GM12878 (cell line): ENCODE measurements around the gene PDE10A. TPM values are rescaled to one million over a fixed set of nuclear protein-coding genes. Genes with fewer than 3 reads are reported as not detected.

ENCODE experiments used
- ATAC-seq: fragments of 200-7000 bp; cut with Tn5 transposase; 3 replicates; pipeline ENCODE4 v1.9.1; 2020; ENCODE audit warnings: mild to moderate bottlenecking, moderate library complexity
- BruUV-seq: library from RNA; stranded (reverse); fragments of 400-500 nt; replicated peaks from 2 replicates; lab custom pipeline; 2021; lab: Mats Ljungman, UMichigan
- CTCF ChIA-PET: fragments of 300-600 bp; sonication (Branson Sonifier 250); formaldehyde crosslinking; extraction: SDS; loops from one replicate; lab custom pipeline; 2021; ENCODE audit warnings: inconsistent platforms; lab: Yijun Ruan, JAX
- POLR2A ChIA-PET: fragments of 350-600 bp; formaldehyde crosslinking; extraction: SDS; loops from one replicate; lab custom pipeline; 2021; ENCODE audit warnings: inconsistent platforms; lab: Charles Lee
- RAD21 ChIA-PET: fragments of 300-600 bp; sonication (Branson Sonifier 250); formaldehyde crosslinking; loops from one replicate; lab custom pipeline; 2023; ENCODE audit warnings: antibody characterized with exemption; ENCODE audit not compliant: unreplicated experiment; lab: Charles Lee
- SMC1A ChIA-PET: fragments of 300-600 bp; sonication (Branson Sonifier 250); formaldehyde crosslinking; loops from one replicate; lab custom pipeline; 2023; ENCODE audit not compliant: unreplicated experiment, uncharacterized antibody; lab: Charles Lee
- DNase-seq: peaks from one replicate; pipeline ENCODE4 v3.0.0-alpha.2; 2011; ENCODE audit warnings: low read depth, low spot score
- FAIRE-seq: peaks from 3 replicates; lab custom pipeline; 2011; peaks lifted over from hg19 to GRCh38; lab: Jason Lieb, UNC
- H2AFZ ChIP-seq: 2 replicates; pipeline ENCODE4 v1.6.0; 2011; ENCODE audit warnings: low read depth, low read length, control low read depth; ENCODE audit not compliant: control insufficient read depth
- H3K27ac ChIP-seq: 2 replicates; pipeline ENCODE4 v1.5.1; 2011; ENCODE audit warnings: control low read depth; ENCODE audit not compliant: control insufficient read depth, insufficient read depth
- H3K27me3 ChIP-seq, 2 experiments: replicated peaks in 1 of 2; 2 replicates each; pipeline versions ENCODE4 v1.6.0 to v1.6.1; 2011; ENCODE audit warnings: low read length in 1 of 2; ENCODE audit not compliant: control insufficient read depth in 2 of 2, insufficient read depth in 2 of 2
- H3K36me3 ChIP-seq, 2 experiments: 2 replicates each; pipeline ENCODE4 v1.5.1; 2011; ENCODE audit warnings: low read length in 1 of 2; ENCODE audit not compliant: control insufficient read depth in 2 of 2, insufficient read depth in 2 of 2
- H3K4me1 ChIP-seq: 2 replicates; pipeline ENCODE4 v1.6.1; 2011; ENCODE audit warnings: mild to moderate bottlenecking, low read length, moderate library complexity, mixed read lengths; ENCODE audit not compliant: control insufficient read depth, insufficient read depth
- H3K4me2 ChIP-seq: 2 replicates; pipeline ENCODE4 v1.6.0; 2011; ENCODE audit warnings: control low read depth; ENCODE audit not compliant: control insufficient read depth, insufficient read depth
- H3K4me3 ChIP-seq: fragments of 200-600 bp; sonication (generic); 2 replicates; pipeline ENCODE4 v1.5.1; 2016
- H3K79me2 ChIP-seq: 2 replicates; pipeline ENCODE4 v1.6.0; 2011; ENCODE audit warnings: low read length; ENCODE audit not compliant: control insufficient read depth, insufficient read depth
- H3K9ac ChIP-seq: 2 replicates; pipeline ENCODE4 v1.8.0; 2011; ENCODE audit warnings: low read length, control low read depth, mixed read lengths; ENCODE audit not compliant: control insufficient read depth, insufficient read depth
- H3K9me3 ChIP-seq: replicated peaks from 3 replicates; pipeline ENCODE4 v1.5.1; 2011; ENCODE audit warnings: mild to moderate bottlenecking, low read length; ENCODE audit not compliant: control insufficient read depth, insufficient read depth
- H4K20me1 ChIP-seq: 2 replicates; pipeline ENCODE4 v1.6.0; 2011; ENCODE audit not compliant: control insufficient read depth, insufficient read depth
- BRCA1 ChIP-seq: IDR thresholded peaks from 2 replicates; pipeline ENCODE4 v1.6.1; 2011; ENCODE audit warnings: low read depth, low read length, improper control_type of control experiment
- CEBPB ChIP-seq, 2 experiments: fragments of 150-350 bp in 1 of 2; IDR thresholded peaks; 2 replicates each; pipeline ENCODE4 v1.6.1; 2012 to 2014; ENCODE audit warnings: low read depth in 2 of 2, low read length in 2 of 2, borderline replicate concordance in 1 of 2, inconsistent platforms in 1 of 2
- ETV6 ChIP-seq, 2 experiments: fragments of 450-650 bp in 1 of 2; IDR thresholded peaks in 1 of 2; conservative IDR thresholded peaks in 1 of 2; 2 replicates each; pipeline ENCODE4 v1.6.1; 2014; ENCODE audit warnings: antibody characterized with exemption in 1 of 2, borderline replicate concordance in 1 of 2, low read depth in 1 of 2, mild to moderate bottlenecking in 1 of 2, moderate library complexity in 1 of 2
- FOS ChIP-seq: IDR thresholded peaks from 3 replicates; pipeline ENCODE4 v1.6.1; 2011; ENCODE audit warnings: borderline replicate concordance; ENCODE audit not compliant: insufficient read length; ENCODE audit errors: extremely low read depth
- HCFC1 ChIP-seq: fragments of 150-350 bp; IDR thresholded peaks from 2 replicates; pipeline ENCODE4 v1.6.1; 2014; ENCODE audit warnings: low read length
- JUND ChIP-seq: IDR thresholded peaks from 2 replicates; pipeline ENCODE4 v1.6.1; 2012; ENCODE audit warnings: low read depth, mild to moderate bottlenecking, low read length, improper control_type of control experiment, moderate library complexity
- LARP7 ChIP-seq: fragments of 450-650 bp; IDR thresholded peaks from 2 replicates; pipeline ENCODE4 v1.6.1; 2017; ENCODE audit warnings: mild to moderate bottlenecking
- NFXL1 ChIP-seq: fragments of 450-650 bp; IDR thresholded peaks from 2 replicates; pipeline ENCODE4 v1.6.1; 2017; ENCODE audit warnings: antibody characterized with exemption, mild to moderate bottlenecking, borderline replicate concordance
- NFYB ChIP-seq: IDR thresholded peaks from 2 replicates; pipeline ENCODE4 v1.6.1; 2011; ENCODE audit warnings: low read depth, mild to moderate bottlenecking, low read length, improper control_type of control experiment, moderate library complexity; ENCODE audit not compliant: insufficient read depth
- NKRF ChIP-seq: fragments of 450-650 bp; conservative IDR thresholded peaks from 2 replicates; pipeline ENCODE4 v1.6.1; 2017; ENCODE audit warnings: mild to moderate bottlenecking, moderate library complexity
- POLR2AphosphoS5 ChIP-seq: IDR thresholded peaks from 2 replicates; pipeline ENCODE4 v1.6.1; 2011; ENCODE audit warnings: mild to moderate bottlenecking, low read length, inconsistent platforms
- SMAD1 ChIP-seq: fragments of 450-650 bp; IDR thresholded peaks from 2 replicates; pipeline ENCODE4 v1.6.1; 2018; ENCODE audit warnings: mild to moderate bottlenecking, low read depth; ENCODE audit not compliant: partially characterized antibody
- SPI1 ChIP-seq: IDR thresholded peaks from 2 replicates; pipeline ENCODE4 v1.6.1; 2011; ENCODE audit warnings: low read depth, mild to moderate bottlenecking, low read length, moderate library complexity, borderline replicate concordance; ENCODE audit not compliant: insufficient read depth
- TAF1 ChIP-seq: IDR thresholded peaks from 2 replicates; pipeline ENCODE4 v1.6.1; 2011; ENCODE audit warnings: mild to moderate bottlenecking, low read depth, low read length, borderline replicate concordance
- YY1 ChIP-seq: IDR thresholded peaks from 2 replicates; pipeline ENCODE4 v1.6.1; 2011; ENCODE audit warnings: low read depth, mild to moderate bottlenecking, low read length
- ZBTB33 ChIP-seq: fragments of 450-650 bp; IDR thresholded peaks from 2 replicates; pipeline ENCODE4 v1.6.1; 2017; ENCODE audit warnings: mild to moderate bottlenecking
- ZNF24 ChIP-seq: fragments of 450-650 bp; IDR thresholded peaks from 2 replicates; pipeline ENCODE4 v1.6.1; 2017; ENCODE audit warnings: antibody characterized with exemption, mild to moderate bottlenecking
- in situ Hi-C: fragments of 300-500 bp; cut with MboI; formaldehyde crosslinking; loops from 9 replicates; pipeline ENCODE4 v1.14.3; 2018; ENCODE audit warnings: mixed read lengths
- intact Hi-C: fragments of 100-400 bp; cut with micrococcal nuclease; formaldehyde crosslinking; loops from one replicate; pipeline ENCODE4 v1.14.2; 2022; ENCODE audit not compliant: unreplicated experiment
- polyA plus RNA-seq, 11 experiments: library from polyadenylated mRNA; depleted of rRNA in 4 of 11; unstranded in 6 of 11; stranded (reverse) in 5 of 11; fragments of >200 nt; fragmentation: Nextera tagmentation in 4 of 11; fragmentation: Illumina TruSeq in 1 of 11; extraction: Ambion mirVana in 4 of 11; extraction: Trizol in 1 of 11; gene quantifications; 1 replicate in 1 of 11; 2 replicates in 10 of 11; pipeline versions ENCODE4 v1.2.1 to v1.2.3, GENCODE V29; 2011 to 2016; ENCODE audit warnings: inconsistent platforms in 2 of 11, missing spikeins in 2 of 11, low read depth in 1 of 11
- total RNA-seq, 4 experiments: library from RNA; depleted of rRNA in 3 of 4; stranded (reverse); fragments of >200 nt in 3 of 4; fragmentation: Illumina TruSeq in 1 of 4; extraction: Trizol in 1 of 4; gene quantifications; 2 replicates each; pipeline versions ENCODE4 v1.2.1 to v1.2.3, GENCODE V29; 2013 to 2021

The PDE10A gene
- total and polyA plus RNA-seq, 10 of the 15 experiments (the other 5 are each of a cell fraction or from before 2014, with no cell fraction given), result under 0.01 to 1.3 (median 0.03) TPM; not detected in 2

- no peak for TF ChIP-seq ZBTB33
- no peak for TF ChIP-seq TAF1
- no peak for TF ChIP-seq SMAD1
- no peak for TF ChIP-seq SPI1
- TF ChIP-seq HCFC1, result no peak
- no peak for TF ChIP-seq NKRF
- TF ChIP-seq, all 136 proteins: peak for 0
Observed at GRCh38 chr6:165488624-165489295, 174.3 kb downstream of the PDE10A start (continued).

GRCh38 chr6:165487950-165488349, 175.1 kb downstream of the PDE10A start:
- intact Hi-C loops (no loop called here), in situ Hi-C loops (no loop called here)
- ChIA-PET CTCF (no interaction called here), POLR2A (no interaction called here), RAD21 (no interaction called here), SMC1A (no interaction called here)
- no peak overlapping the region for H3K4me2 ChIP-seq
- H3K79me2 ChIP-seq, result no peaks in the 10 kb centered on the region
- no peak overlapping the region for H2AFZ ChIP-seq
- no peak overlapping the region for H3K4me3 ChIP-seq
- H3K36me3 ChIP-seq, result no peaks in the 10 kb centered on the region
- H3K27me3 ChIP-seq, result no peaks in the 10 kb centered on the region
- no peaks in the 10 kb centered on the region for H4K20me1 ChIP-seq
- BruUV-seq, result no TSS peak
- H3K9me3 ChIP-seq, result no peaks in the 10 kb centered on the region
- no peak overlapping the region for H3K9ac ChIP-seq
- no peak for DNase-seq
- H3K27ac ChIP-seq, result no peak overlapping the region
- no peak for FAIRE-seq
- no peaks in the 10 kb centered on the region for H3K4me1 ChIP-seq
- ATAC-seq, result no peak
- TF ChIP-seq LARP7 (no peak), BRCA1 (no peak), ETV6 (conservative IDR thresholded peaks at IDR 0.05 in 1 of 2, IDR thresholded peaks at IDR 0.05 in 1 of 2; ENCODE audit: borderline replicate concordance in 1 of 2, low read depth in 1 of 2) (no peak), POLR2AphosphoS5 (no peak), NFYB (no peak), JUND (no peak), ZNF24 (no peak), NFXL1 (no peak), CEBPB (IDR thresholded peaks at IDR 0.05; ENCODE audit: borderline replicate concordance in 1 of 2, low read depth in 2 of 2, low read length in 2 of 2) (no peak), FOS (no peak), YY1 (no peak)
